GM19463 (cell line): ENCODE data around the gene PRR19.
"Not testable (repeated sequence)": the region's sequence is repeated elsewhere in the genome, so short reads cannot be mapped to it uniquely, and the experiment has no call there.

Experiments
- ATAC-seq: cut with Tn5 transposase; IDR thresholded peaks from one replicate; pipeline ENCODE4 v1.9.1; 2021; ENCODE audit warnings: mild to moderate bottlenecking, moderate library complexity; ENCODE audit not compliant: unreplicated experiment

The PRR19 gene

GRCh38 chr19:42301646-42302203 lies at the start of gene PRR19:
Gene PRR19 (plus strand): TSS chr19:42302132. CDS start chr19:42309585, 7,453 bp downstream.
- ATAC-seq = no peak

- ATAC-seq = no peak
Measured at GRCh38 chr19:42252365-42253244, 49.3 kb upstream of the PRR19 start.

GRCh38 chr19:42253245-42254088 lies 48.5 kb upstream of the PRR19 start:
- no peak for ATAC-seq

GRCh38 chr19:42254089-42254849 lies 47.7 kb upstream of the PRR19 start:
- no peak for ATAC-seq

GRCh38 chr19:42254850-42255765 lies 46.8 kb upstream of the PRR19 start, which contains the start of gene ERF:
Gene ERF (minus strand): TSS chr19:42255128. CDS start chr19:42254999, 129 bp downstream.
- ATAC-seq = peak; percentile 71

- ATAC-seq = no peak
Measured at GRCh38 chr19:42255766-42256745, 45.9 kb upstream of the PRR19 start.

GRCh38 chr19:42257842-42258241 lies 44.1 kb upstream of the PRR19 start:
- ATAC-seq = not testable (repeated sequence)

GRCh38 chr19:42261763-42262162 lies 40.2 kb upstream of the PRR19 start:
- ATAC-seq = no peak

GRCh38 chr19:42266105-42266504 lies 35.8 kb upstream of the PRR19 start:
- not testable (repeated sequence) for ATAC-seq

- not testable (repeated sequence) for ATAC-seq
Measured at GRCh38 chr19:42266928-42267603, 34.9 kb upstream of the PRR19 start.

GRCh38 chr19:42267644-42268141 lies 34.2 kb upstream of the PRR19 start:
- no peak for ATAC-seq

- ATAC-seq = peak; percentile 41
Measured at GRCh38 chr19:42268142-42268703, 33.7 kb upstream of the PRR19 start.

GRCh38 chr19:42268704-42269477 lies 33.0 kb upstream of the PRR19 start, which contains the start of gene CIC:
Gene CIC (plus strand): TSS chr19:42269252. CDS start chr19:42271784, 2,532 bp downstream.
- ATAC-seq = peak; percentile 77

- ATAC-seq = no peak
Measured at GRCh38 chr19:42269478-42270345, 32.2 kb upstream of the PRR19 start.

GRCh38 chr19:42270346-42271044 lies 31.4 kb upstream of the PRR19 start:
- ATAC-seq = no peak
